NCI-H1694 treated with DMSO at 0.1 percent for 48 hours (cell line): ENCODE data around the gene ADRA2B.
"Not testable (repeated sequence)": the region's sequence is repeated elsewhere in the genome, so short reads cannot be mapped to it uniquely, and the experiment has no call there.

Experiments used
- DNase-seq: peaks from one replicate; lab custom pipeline; 2025; lab: John Stamatoyannopoulos, UW

ADRA2B gene

GRCh38 chr2:96116424-96116878 lies at the start of gene ADRA2B:
ADRA2B (minus strand) TSS chr2:96116571; CDS start chr2:96116149, 422 bp downstream.
- DNase-seq: no peak

DNA sequence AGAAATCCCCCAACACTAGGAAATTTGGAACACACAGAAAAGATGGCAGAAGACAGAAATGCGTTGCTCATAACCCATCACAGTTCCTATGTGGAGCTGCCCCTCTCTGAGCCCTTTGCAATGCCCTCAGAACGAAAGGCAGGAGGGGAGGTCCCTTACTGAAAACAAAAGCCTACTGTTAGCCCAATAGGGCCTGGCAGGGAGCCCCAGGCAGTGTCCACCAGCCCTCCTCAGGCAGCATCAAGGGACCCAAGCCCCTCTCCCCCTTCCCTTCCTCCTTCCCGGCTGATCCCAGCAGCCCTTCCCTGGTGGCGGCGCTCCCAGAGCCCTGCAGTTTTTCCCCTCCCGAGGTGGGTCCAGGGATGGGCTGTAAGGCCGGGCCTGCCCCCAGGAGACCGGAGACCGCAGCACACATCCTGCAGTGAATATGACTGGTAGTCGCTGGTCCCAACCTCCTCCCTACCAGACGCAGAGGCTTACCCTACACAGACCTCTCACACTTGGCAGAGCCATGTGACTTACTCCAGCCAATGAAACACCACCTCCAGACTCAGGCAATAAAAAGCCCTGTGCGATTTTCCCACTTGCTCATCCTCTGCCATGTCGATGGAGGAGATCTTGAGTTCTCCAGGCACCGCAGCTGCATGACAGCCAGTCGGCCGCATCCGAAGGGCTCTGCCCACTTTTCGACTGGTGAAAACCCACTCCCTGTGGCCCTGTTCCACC lies 48.3 kb upstream of the ADRA2B start:
- DNase-seq: no peak

DNA sequence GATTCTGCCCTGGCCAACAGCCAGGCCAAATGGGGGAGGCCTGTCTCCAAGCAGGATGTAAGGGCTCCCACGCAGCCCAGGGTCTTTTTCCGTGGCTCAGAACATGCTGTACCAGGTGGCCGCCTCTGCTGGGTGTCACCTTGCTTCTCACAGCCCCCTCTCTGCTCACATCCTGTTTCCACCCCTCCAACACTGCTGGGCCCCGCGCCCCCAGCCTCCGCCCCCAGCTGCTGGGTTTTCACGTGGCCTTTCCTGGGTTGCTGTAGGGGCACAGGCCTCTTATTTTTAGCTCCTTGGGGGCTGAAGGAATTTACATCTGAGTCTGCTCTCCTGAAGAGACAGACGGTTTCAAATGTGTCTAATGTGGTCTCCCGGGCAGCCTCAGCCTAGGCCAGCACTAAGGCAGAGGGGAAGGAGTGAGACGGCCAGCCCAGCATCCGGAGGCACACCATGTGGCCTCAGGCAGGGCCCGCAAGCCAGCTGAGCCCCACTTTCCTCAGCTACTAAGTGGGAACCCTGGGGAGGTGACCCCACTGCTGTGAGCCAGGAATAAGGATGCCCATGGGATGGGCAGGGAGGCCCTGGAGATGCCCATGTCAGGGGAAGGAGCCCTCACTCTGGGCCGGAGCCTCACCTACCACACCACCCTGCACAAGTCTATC lies 47.5 kb upstream of the ADRA2B start:
- DNase-seq: no peak

DNA sequence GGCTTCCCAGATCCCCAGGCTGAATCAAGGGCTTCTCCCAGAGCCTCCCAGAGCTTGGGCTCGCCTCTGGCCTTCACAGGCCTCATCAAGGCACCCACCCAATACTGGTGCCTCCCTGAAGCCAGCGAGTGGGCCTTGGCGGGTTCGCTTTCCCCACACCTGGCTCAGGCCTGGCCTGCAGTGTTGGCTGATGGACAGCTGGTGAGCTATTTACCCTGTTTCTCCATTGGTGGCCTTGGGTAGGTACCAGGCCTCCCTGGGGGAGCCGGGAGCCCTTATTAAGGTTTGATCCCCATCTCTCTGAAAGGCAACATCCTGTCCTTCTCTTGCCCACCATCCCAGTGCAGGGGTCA lies 47.0 kb upstream of the ADRA2B start:
- no peak for DNase-seq

DNA sequence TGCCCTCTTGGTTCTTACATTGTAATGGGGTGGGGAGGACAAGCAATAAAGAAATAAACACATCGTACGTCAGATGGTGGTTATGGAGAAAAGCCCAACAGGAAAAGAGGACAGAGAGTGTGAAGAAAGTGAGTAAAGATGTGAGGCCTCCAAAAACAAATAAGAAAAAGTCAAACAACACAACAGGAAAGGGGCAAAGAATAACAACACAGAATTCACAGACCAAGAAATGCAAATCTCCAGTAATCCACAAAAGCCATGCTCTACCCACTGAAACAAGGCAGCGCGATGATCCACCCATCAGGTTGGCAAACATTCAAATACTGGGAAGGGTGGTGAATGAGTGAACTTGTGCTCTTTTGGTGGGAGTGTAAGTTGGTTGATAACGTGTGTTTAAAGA lies 45.5 kb upstream of the ADRA2B start:
- DNase-seq: no peak

GRCh38 chr2:96160366-96160765 lies 44.0 kb upstream of the ADRA2B start:
- not testable (repeated sequence) for DNase-seq

DNA sequence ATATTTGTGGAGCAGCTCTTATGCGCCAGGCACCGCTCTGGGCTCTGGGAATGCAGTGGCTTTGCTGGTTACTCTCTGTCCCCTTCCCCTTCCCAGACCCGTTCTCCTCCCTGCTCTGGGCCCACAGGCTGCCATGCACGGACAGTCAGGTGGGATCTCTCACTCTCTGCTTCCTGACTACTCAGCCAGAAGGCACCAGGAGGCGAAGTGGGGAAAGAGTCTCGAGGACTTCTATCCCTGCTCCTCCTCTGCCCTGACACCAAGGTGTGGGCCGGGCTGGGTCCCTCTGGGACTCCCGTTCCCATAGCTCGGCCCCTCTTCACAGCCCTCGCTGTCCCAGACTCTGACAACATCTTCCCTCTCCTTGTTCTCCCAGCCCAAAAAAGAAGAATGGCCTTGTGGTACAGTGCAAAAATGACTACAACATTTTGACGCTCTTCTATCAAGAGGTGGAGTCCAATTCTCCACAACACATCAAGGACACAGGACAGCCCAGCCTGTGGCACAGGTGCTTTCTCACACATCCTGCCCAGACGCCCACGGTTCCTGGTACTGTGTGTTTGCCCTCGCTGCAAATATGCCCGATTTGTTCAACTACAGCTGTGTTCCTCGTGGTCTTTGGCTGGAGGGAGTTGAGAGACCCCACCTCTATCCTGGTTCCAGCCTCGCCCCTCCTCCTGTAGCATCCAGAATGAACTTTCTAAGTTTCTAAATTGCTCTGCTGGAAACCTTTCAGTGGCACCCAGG lies 42.9 kb upstream of the ADRA2B start:
- no peak for DNase-seq

GRCh38 chr2:96158554-96158940 lies 42.2 kb upstream of the ADRA2B start:
- no peak for DNase-seq

DNA sequence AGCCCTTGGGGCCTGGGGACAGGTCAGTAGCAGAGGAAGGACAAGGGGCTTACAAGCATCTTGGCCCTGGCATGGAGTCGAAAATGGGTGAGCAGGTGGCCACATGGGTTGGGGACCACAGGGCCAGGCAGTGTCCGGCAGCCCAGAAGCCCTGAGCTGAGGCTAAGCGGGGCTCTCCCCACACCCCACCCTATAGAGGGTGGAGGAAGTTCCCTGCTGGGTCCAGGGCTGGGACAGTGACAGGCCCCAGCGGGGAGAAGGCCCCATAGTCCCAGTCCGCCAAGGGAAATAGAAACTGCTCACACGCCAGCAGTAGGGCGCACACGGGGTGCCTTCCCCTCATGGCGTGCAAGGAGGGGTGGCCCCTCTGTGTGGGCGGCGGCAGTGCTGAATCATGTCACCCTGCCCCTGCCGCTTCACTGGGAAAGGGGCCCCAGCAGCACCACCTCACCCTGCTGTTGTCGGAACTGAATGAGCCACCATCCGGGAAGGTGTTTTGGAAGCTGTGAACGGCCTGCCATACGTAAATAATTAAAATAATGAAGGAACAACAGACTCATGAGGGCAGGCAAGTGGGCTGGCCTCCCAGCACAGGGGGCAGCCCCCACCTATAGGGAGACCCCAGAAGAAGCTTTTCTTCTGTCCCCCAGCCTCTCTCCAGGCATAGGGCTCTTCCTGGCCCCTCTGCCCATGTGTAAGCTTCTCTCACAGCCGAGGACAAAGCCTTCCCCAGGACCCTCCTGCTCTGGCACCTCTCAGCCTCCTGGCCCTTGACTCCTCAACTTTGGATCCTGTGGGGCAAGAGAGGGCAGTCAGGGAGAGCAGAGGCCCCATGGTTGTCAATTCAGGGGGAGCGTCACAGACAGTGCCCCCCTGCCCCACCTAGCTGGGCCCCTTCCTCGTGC lies 41.5 kb upstream of the ADRA2B start:
- DNase-seq: no peak

DNA sequence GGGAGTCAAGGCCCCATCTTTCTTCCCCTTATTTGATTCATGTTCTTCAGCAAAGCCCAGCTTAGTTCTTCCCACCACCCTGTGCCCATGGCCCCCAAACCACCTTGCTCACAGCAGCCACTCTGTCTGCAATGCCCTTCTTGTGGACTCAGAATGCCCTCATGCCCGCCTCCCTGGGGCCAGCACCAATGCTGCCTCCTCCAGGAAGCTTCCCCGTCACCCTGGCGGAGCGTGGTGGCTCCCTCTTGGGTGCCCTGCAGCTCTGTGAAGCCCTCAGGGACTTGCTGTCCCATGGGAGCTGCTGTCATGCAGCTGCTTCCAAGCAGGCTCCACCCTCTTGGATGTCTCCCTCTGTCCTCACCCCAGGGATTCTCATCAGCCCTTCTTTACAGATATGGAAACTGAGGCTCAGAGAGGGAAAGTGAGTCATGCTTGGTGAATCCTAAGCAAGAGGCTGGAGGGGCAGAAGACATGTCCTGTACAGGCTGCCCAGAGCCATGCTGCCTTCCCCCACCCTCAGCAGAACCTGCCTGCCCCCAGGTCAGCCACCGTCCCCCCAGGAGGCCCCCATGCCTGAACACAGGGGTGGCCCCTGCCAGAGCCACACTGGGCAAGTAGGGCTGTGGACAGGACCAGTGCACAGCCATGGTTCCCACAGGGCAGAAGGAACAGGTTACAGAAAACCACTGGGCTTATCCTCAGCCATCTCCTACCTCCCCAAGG lies 40.7 kb upstream of the ADRA2B start:
- no peak for DNase-seq

GRCh38 chr2:96156011-96156820 lies 39.8 kb upstream of the ADRA2B start:
- DNase-seq: no peak

DNA sequence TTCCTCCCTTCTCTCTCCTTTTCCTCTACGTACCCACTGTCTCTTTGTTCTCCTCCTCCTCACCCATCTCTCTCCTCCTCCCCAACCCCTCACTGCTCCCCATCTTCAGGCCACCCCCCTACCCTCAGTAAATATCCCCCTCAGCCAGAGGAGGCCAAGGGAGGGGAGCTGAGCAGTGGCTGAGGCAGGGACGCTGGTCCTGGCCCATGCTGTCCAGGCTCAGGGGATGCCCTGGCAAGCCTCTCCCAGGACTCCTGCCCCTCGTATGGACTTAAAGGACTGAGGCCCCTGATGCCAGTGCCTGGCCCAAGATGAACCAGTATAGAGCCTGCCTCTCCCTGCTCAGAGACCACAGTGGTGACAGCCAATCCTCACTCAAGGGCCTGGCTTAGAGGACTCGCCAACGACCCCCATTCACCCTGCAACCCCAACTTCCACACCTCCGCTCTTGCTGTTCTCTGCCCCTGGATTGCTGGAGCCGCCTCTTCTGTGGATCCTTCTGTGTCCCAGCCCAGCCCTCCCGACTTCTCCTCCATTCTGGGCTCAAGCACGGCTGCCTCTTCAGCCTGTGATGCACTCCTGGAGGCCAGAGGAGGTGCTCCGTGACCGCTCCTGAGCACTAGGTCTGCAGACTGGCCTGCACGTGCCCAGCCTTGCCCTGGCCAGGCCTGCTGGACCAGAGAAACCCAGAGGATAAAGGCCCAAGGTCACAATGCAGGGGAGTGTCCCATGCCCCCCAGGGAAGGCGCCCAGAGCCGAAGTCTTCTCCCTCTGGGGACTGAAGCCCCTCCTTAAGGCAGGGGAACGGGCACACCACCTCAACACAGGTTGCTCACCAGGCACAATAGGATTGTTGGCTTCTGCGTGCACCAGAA lies 38.4 kb upstream of the ADRA2B start:
- DNase-seq: no peak

GRCh38 chr2:96153991-96154431 lies 37.6 kb upstream of the ADRA2B start:
- no peak for DNase-seq

GRCh38 chr2:96153291-96153713 lies 36.9 kb upstream of the ADRA2B start:
- DNase-seq: no peak

- peak; percentile 35 for DNase-seq
Observed at GRCh38 chr2:96152304-96153161, 36.2 kb upstream of the ADRA2B start.

DNA sequence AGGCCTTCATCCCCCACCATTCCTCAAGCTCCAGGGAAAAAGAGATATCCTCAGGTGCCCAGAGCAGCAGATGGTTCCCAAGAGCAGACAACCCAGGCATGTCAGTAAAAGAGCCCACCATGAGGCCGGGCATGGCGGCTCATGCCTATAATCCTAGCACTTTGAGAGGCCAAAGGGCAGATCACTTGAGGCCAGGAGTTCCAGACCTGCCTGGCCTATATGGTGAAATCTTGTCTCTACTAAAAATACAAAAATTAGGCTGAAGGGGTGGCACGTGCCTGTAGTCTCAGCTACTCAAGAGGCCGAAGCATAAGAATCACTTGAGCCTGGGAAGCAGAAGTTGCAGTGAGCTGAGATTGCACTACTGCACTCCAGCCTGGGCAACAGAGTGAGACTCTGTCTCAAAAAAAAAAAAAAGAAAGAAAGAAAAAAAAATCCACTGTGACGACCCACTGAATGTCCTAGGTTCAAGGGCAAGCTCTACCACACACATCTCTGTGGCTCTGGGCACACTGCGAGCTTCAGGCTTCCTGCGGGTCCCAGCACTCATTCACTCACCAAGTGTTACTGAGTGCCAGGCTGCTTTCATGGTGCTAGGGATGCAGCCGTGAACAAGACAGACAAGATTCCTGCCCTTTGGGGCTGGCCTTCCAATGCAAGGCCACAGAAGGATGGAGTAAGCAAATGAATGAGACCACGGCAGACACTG lies 35.4 kb upstream of the ADRA2B start:
- DNase-seq: no peak

GRCh38 chr2:96150791-96151594 lies 34.6 kb upstream of the ADRA2B start:
- no peak for DNase-seq
